ENCODE measurements around the gene TACR1. TPM values are rescaled to one million over a fixed set of nuclear protein-coding genes. Genes with fewer than 3 reads are reported as not detected.

Gene TACR1
- total RNA-seq, 2 donors from 2014 or later: 3.9 to 6.0 TPM

GRCh38 chr2:75068546-75068945, 130.8 kb downstream of the TACR1 start:
- ATAC-seq (ENCODE audit: insufficient number of reproducible peaks, low FRiP score, low read depth) (no peak), DNase-seq (ENCODE audit: low spot score) (no peak)
- Histone ChIP-seq H3K4me1 (ENCODE audit: control insufficient read depth in 1 of 2, low read depth in 2 of 2) (no peaks in the 10 kb centered on the region), H3K27me3 (replicated peaks; ENCODE audit: insufficient read depth) (no peaks in the 10 kb centered on the region), H3K27ac (no peak overlapping the region), H3K4me3 (no peak overlapping the region), H3K9me3 (no peaks in the 10 kb centered on the region), H3K36me3 (no peaks in the 10 kb centered on the region)
- no peak for TF ChIP-seq CTCF (IDR thresholded peaks at IDR 0.05)

DNA sequence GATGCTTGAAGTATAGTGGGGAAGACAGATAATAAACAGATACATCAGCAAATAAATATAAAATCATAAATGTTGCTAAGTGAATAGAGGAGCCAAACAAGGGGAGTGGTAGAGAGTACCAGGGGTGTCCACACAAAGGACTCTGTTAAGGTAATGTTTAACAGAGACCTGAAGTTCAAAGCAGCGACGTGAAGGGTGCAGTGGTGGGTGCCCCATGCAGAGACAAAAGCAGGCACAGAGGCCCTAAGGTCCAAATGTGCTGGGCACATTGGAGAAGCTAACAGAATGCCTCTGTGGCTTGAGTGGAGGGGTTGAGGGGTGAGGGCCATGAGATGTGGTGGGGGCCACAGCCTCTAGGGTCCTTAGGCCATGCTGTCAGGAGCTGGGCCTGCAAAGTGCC, 131.8 kb downstream of the TACR1 start:
- ATAC-seq (ENCODE audit: insufficient number of reproducible peaks, low FRiP score, low read depth) (no peak), DNase-seq (ENCODE audit: low spot score) (no peak)
- no peak overlapping the region for H3K27ac ChIP-seq
- no peak overlapping the region for H3K4me3 ChIP-seq
- no peaks in the 10 kb centered on the region for H3K27me3 ChIP-seq (replicated peaks; ENCODE audit: insufficient read depth)
- H3K9me3 ChIP-seq: no peaks in the 10 kb centered on the region
- no peak for TF ChIP-seq CTCF (IDR thresholded peaks at IDR 0.05)
- H3K36me3 ChIP-seq: no peaks in the 10 kb centered on the region
- H3K4me1 ChIP-seq (ENCODE audit: control insufficient read depth in 1 of 2, low read depth in 2 of 2): no peaks in the 10 kb centered on the region

GRCh38 chr2:75066121-75066902, 133.0 kb downstream of the TACR1 start:
- H3K9me3 ChIP-seq: no peaks in the 10 kb centered on the region
- no peaks in the 10 kb centered on the region for H3K36me3 ChIP-seq
- ATAC-seq (ENCODE audit: insufficient number of reproducible peaks, low FRiP score, low read depth) (no peak), DNase-seq (ENCODE audit: low spot score) (no peak)
- no peak overlapping the region for H3K27ac ChIP-seq
- H3K4me1 ChIP-seq (ENCODE audit: control insufficient read depth in 1 of 2, low read depth in 2 of 2): no peaks in the 10 kb centered on the region
- no peaks in the 10 kb centered on the region for H3K27me3 ChIP-seq (replicated peaks; ENCODE audit: insufficient read depth)
- TF ChIP-seq CTCF (IDR thresholded peaks at IDR 0.05): no peak
- no peak overlapping the region for H3K4me3 ChIP-seq

- Histone ChIP-seq H3K27me3 (replicated peaks; ENCODE audit: insufficient read depth) (no peaks in the 10 kb centered on the region), H3K27ac (no peak overlapping the region), H3K4me1 (ENCODE audit: control insufficient read depth in 1 of 2, low read depth in 2 of 2) (no peaks in the 10 kb centered on the region), H3K4me3 (no peak overlapping the region), H3K9me3 (no peaks in the 10 kb centered on the region), H3K36me3 (no peaks in the 10 kb centered on the region)
- ATAC-seq (ENCODE audit: insufficient number of reproducible peaks, low FRiP score, low read depth) (no peak), DNase-seq (ENCODE audit: low spot score) (no peak)
- TF ChIP-seq CTCF (IDR thresholded peaks at IDR 0.05): no peak
Observed at GRCh38 chr2:75065402-75066008, 133.8 kb downstream of the TACR1 start.

- no peaks in the 10 kb centered on the region for H3K4me1 ChIP-seq (ENCODE audit: control insufficient read depth in 1 of 2, low read depth in 2 of 2)
- TF ChIP-seq CTCF (IDR thresholded peaks at IDR 0.05): peak; percentile 64
- H3K36me3 ChIP-seq: no peaks in the 10 kb centered on the region
- no peak overlapping the region for H3K27ac ChIP-seq
- H3K27me3 ChIP-seq (replicated peaks; ENCODE audit: insufficient read depth): no peaks in the 10 kb centered on the region
- ATAC-seq (ENCODE audit: insufficient number of reproducible peaks, low FRiP score, low read depth) (no peak), DNase-seq (ENCODE audit: low spot score) (no peak)
- no peaks in the 10 kb centered on the region for H3K9me3 ChIP-seq
- H3K4me3 ChIP-seq: no peak overlapping the region
Observed at GRCh38 chr2:75064691-75065396, 134.5 kb downstream of the TACR1 start.
